T-cell (primary cell): ENCODE data around the gene SMAD3. TPM values are rescaled to one million over a fixed set of nuclear protein-coding genes. Genes with fewer than 3 reads are reported as not detected.
"Not testable (repeated sequence)": the region's sequence is repeated elsewhere in the genome, so short reads cannot be mapped to it uniquely, and the experiment has no call there.

Experiments
- ATAC-seq, 4 experiments: fragments of 200-7000 bp in 3 of 4; fragments of 150-1000 bp in 1 of 4; cut with Tn5 transposase; replicated peaks in 1 of 4; 1 replicate in 3 of 4; 2 replicates in 1 of 4; pipeline ENCODE4 v1.10.0; 2021; ENCODE audit warnings: moderate library complexity in 3 of 4, mild to moderate bottlenecking in 2 of 4, moderate number of reproducible peaks in 1 of 4
- CTCF ChIA-PET, 2 donors: fragments of 300-600 bp; sonication (Branson Sonifier 250); formaldehyde crosslinking; loops; one replicate each; lab custom pipeline; 2022; ENCODE audit warnings: antibody characterized with exemption in 2 of 2; lab: Charles Lee
- POLR2A ChIA-PET, 2 donors: fragments of 300-600 bp; sonication (Branson Sonifier 250); formaldehyde crosslinking; loops; one replicate each; lab custom pipeline; 2022; ENCODE audit warnings: antibody characterized with exemption in 2 of 2; lab: Charles Lee
- DNase-seq, 35 experiments: peaks; one replicate each; pipeline versions ENCODE4 v3.0.0 to v3.0.0-alpha.2; 2013 to 2023
- H3K27ac ChIP-seq: one replicate; pipeline ENCODE4 v1.5.1; 2013; ENCODE audit warnings: low read length
- H3K27me3 ChIP-seq, 2 experiments: replicated peaks in 1 of 2; 1 replicate in 1 of 2; 2 replicates in 1 of 2; pipeline versions ENCODE4 v1.6.1 to v1.7.0; 2013; ENCODE audit warnings: low read length in 1 of 2, mixed read lengths in 1 of 2; ENCODE audit not compliant: control insufficient read depth in 2 of 2, insufficient read depth in 2 of 2; ENCODE audit errors: extremely low read depth in 1 of 2
- H3K36me3 ChIP-seq, 2 donors: 1 replicate in 1 of 2; 2 replicates in 1 of 2; pipeline versions ENCODE4 v1.6.1 to v1.7.0; 2013; ENCODE audit warnings: low read length in 1 of 2; ENCODE audit not compliant: control insufficient read depth in 2 of 2, insufficient read depth in 1 of 2; ENCODE audit errors: extremely low read depth in 1 of 2
- H3K4me1 ChIP-seq, 2 experiments: 1 replicate in 1 of 2; 2 replicates in 1 of 2; pipeline versions ENCODE4 v1.6.1 to v1.7.0; 2013; ENCODE audit warnings: low read length in 2 of 2, mixed read lengths in 1 of 2; ENCODE audit not compliant: insufficient read depth in 2 of 2, control insufficient read depth in 1 of 2; ENCODE audit errors: extremely low read depth in 1 of 2
- H3K4me3 ChIP-seq, 2 donors: 1 replicate in 1 of 2; 2 replicates in 1 of 2; pipeline versions ENCODE4 v1.5.1 to v1.7.0; 2013; ENCODE audit warnings: mild to moderate bottlenecking in 2 of 2, low read length in 1 of 2, moderate library complexity in 1 of 2; ENCODE audit not compliant: control insufficient read depth in 1 of 2; ENCODE audit errors: extremely low read depth in 1 of 2
- H3K9me3 ChIP-seq: 2 replicates; pipeline ENCODE4 v1.7.0; 2013
- H3K27ac Mint-ChIP-seq, 2 donors: one replicate each; pipeline ENCODE4 v1.8.0; 2020 to 2021; ENCODE audit warnings: mild to moderate bottlenecking in 2 of 2, mixed read lengths in 2 of 2
- H3K27me3 Mint-ChIP-seq, 2 donors: one replicate each; pipeline ENCODE4 v1.8.0; 2021 to 2022; ENCODE audit warnings: mixed read lengths in 2 of 2
- H3K36me3 Mint-ChIP-seq: one replicate; pipeline ENCODE4 v1.8.0; 2021; ENCODE audit warnings: mixed read lengths
- H3K4me1 Mint-ChIP-seq, 3 donors: one replicate each; pipeline ENCODE4 v1.8.0; 2020 to 2022; ENCODE audit warnings: mixed read lengths in 3 of 3, mild to moderate bottlenecking in 1 of 3
- H3K4me3 Mint-ChIP-seq, 3 donors: one replicate each; pipeline ENCODE4 v1.8.0; 2020 to 2022; ENCODE audit warnings: mild to moderate bottlenecking in 3 of 3, mixed read lengths in 3 of 3, moderate library complexity in 3 of 3
- H3K9me3 Mint-ChIP-seq, 3 donors: one replicate each; pipeline ENCODE4 v1.8.0; 2020 to 2022; ENCODE audit warnings: mixed read lengths in 3 of 3
- WGBS: methylation state at CpG from one replicate; pipeline ENCODE4 v1.1.5; 2013; ENCODE audit warnings: missing lambda C conversion rate; ENCODE audit not compliant: insufficient coverage; 5-methylcytosine and 5-hydroxymethylcytosine counted together
- total RNA-seq, 35 experiments: library from RNA in 6 of 35; stranded (reverse) in 6 of 35; fragments of 120-200 nt in 1 of 35; gene quantifications; one replicate each; pipeline versions ENCODE4 v1.2.1 to v1.2.4 and lab custom pipeline; 2013 to 2026

The SMAD3 gene
- total RNA-seq, 5 donors from 2014 or later (not counting 1 experiment from before 2014, with no cell fraction given), result 55.4 to 159 (median 110) TPM

GRCh38 chr15:67075555-67076135 lies 10.2 kb downstream of the SMAD3 start:
- H3K27ac ChIP-seq, result peak overlapping the region; percentile 30
- POLR2A ChIA-PET, result not testable (repeated sequence)

DNA sequence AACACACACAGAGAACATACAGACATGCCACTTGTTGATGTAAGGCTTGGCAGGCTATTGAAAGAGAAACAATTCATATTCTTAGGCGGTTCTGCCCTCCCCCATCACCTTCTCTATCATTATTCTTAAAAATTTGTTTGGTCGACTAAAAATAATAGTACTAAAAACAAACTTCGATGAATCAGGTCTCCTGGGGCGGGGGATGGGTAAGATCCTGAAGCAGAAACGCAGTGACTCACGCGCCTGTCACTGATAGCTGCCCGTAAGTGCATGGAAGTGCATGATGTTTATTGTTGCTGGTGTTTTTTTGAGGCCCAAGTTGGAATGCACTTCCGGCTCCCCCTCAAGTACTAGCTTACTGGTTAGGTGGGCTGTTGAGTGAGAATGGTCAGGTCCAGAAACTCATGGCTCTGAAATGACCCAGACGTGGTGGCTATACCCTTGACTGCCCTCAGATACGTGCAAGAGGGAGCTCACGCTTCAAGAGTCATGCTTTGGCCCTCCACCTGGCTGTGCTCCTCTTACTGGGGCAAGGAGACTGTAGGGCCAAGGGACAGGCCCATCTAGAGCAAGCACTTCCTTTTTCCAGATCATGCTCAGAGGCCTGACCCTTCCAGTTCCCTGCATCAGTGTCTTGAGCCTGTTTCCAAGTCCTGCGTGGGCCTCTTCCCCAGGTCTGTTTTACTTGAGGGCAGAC lies 10.9 kb downstream of the SMAD3 start:
- Histone ChIP-seq H3K27ac (peak overlapping the region; percentile 30), H3K36me3 (peaks cover 0 to under 1% of the 10 kb centered on the region in 2 donors), H3K4me3 (no peak overlapping the region), H3K9me3 (no peaks in the 10 kb centered on the region), H3K27me3 (no peaks in the 10 kb centered on the region), H3K4me1 (peaks cover 32 to 73% of the 10 kb centered on the region in 2 experiments)
- ChIA-PET POLR2A (no interaction called here), CTCF (no interaction called here)
- DNase-seq, result no peak
- Mint-ChIP-seq H3K4me1 (peaks cover 71 to 92% (median 90%) of the 10 kb centered on the region in 3 donors), H3K27ac (peak overlapping the region; percentile 75 to 79), H3K4me3 (peak overlapping the region in 1 of 3 donors; percentile 43), H3K27me3 (no peaks in the 10 kb centered on the region), H3K9me3 (no peaks in the 10 kb centered on the region), H3K36me3 (peaks cover 52% of the 10 kb centered on the region)
- WGBS, result 96% methylated on average over 9 of the region's 13 CpGs
- no peak for ATAC-seq

More at GRCh38 chr15:67075555-67076135, 10.2 kb downstream of the SMAD3 start:
- H3K4me1 ChIP-seq, result peaks cover 26 to 67% of the 10 kb centered on the region in 2 experiments
- H3K36me3 ChIP-seq, DNase-seq, H3K4me3 ChIP-seq, H3K9me3 Mint-ChIP-seq, CTCF ChIA-PET, H3K27me3 ChIP-seq, H3K27me3 Mint-ChIP-seq, H3K9me3 ChIP-seq, ATAC-seq: not testable (repeated sequence)
- H3K27ac Mint-ChIP-seq, result peak overlapping the region; percentile 79 to 81
- H3K4me3 Mint-ChIP-seq, result peak overlapping the region; percentile 47 to 58 (median 53)
- peaks cover 52% of the 10 kb centered on the region for H3K36me3 Mint-ChIP-seq
- WGBS, result 98% methylated on average over 8 of the region's 14 CpGs
- H3K4me1 Mint-ChIP-seq, result peaks cover 71 to 92% (median 90%) of the 10 kb centered on the region in 3 donors

DNA sequence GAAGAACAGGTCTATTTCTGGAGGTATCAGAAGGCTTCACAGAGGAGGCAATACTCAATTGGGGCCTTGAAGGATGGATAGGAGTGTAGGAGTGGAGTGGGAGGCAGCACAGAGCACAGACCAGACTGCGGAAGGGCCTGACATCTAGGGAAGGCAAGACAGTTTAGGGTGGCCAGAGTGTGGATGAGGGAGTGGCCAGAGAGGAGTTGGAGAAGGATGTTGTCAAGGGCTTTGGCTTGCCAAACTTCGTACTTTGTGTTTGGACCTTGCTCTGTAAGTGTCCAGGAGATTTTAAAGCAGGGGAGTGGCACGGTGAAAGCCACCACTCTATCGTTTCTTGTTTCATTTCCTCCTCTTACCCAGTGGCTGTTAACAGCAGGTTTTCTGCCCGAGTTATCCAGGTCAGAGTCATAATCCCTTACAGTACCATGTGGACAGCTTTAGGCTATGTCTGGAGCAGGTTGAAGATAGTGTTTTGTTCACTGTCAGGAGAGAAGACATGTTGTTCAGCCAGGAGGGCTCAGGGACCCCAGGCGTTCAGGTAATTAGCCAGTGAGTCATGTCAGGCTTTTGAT lies 12.3 kb downstream of the SMAD3 start:
- no peak for DNase-seq
- Histone ChIP-seq H3K4me3 (no peak overlapping the region), H3K27ac (peak overlapping the region; percentile 30), H3K4me1 (peaks cover 46 to 83% of the 10 kb centered on the region in 2 experiments), H3K9me3 (no peaks in the 10 kb centered on the region), H3K27me3 (no peaks in the 10 kb centered on the region), H3K36me3 (no peaks in the 10 kb centered on the region)
- WGBS, result 68% methylated on average over 3 of the region's 6 CpGs
- Mint-ChIP-seq H3K27me3 (no peaks in the 10 kb centered on the region), H3K4me1 (peaks cover 77 to 96% (median 95%) of the 10 kb centered on the region in 3 donors), H3K27ac (peak overlapping the region; percentile 40 to 78), H3K36me3 (peaks cover 49% of the 10 kb centered on the region), H3K4me3 (peak overlapping the region in 1 of 3 donors; percentile 4), H3K9me3 (no peaks in the 10 kb centered on the region)
- POLR2A ChIA-PET, result interaction anchor here in 1 of 2 donors (0.6 kb wide), 1 partner anchor 32 kb away, joined by 3 read pairs; no protein-coding TSS in a partner anchor
- ATAC-seq, result no peak
- CTCF ChIA-PET, result no interaction called here

- Mint-ChIP-seq H3K9me3 (no peaks in the 10 kb centered on the region), H3K27me3 (no peaks in the 10 kb centered on the region), H3K4me1 (peaks cover 78 to 97% (median 95%) of the 10 kb centered on the region in 3 donors), H3K4me3 (no peak overlapping the region), H3K27ac (peak overlapping the region; percentile 94 to 97), H3K36me3 (peaks cover 41% of the 10 kb centered on the region)
- CTCF ChIA-PET, result interaction anchor here in 1 of 2 donors (0.6 to 1.3 kb wide), 4 partner anchors 19 to 44 kb away, joined by 3 read pairs; no protein-coding TSS in a partner anchor
- H3K4me1 ChIP-seq, result peaks cover 48 to 88% of the 10 kb centered on the region in 2 experiments
- 100% methylated on average over 2 of the region's 3 CpGs for WGBS
- H3K27ac ChIP-seq, result no peak overlapping the region
- no peaks in the 10 kb centered on the region for H3K27me3 ChIP-seq
- DNase-seq (no peak), ATAC-seq (no peak)
- no peak overlapping the region for H3K4me3 ChIP-seq
- no peaks in the 10 kb centered on the region for H3K9me3 ChIP-seq
- H3K36me3 ChIP-seq, result no peaks in the 10 kb centered on the region
- POLR2A ChIA-PET, result no interaction called here
Observed at GRCh38 chr15:67079361-67079760, 14.0 kb downstream of the SMAD3 start.

DNA sequence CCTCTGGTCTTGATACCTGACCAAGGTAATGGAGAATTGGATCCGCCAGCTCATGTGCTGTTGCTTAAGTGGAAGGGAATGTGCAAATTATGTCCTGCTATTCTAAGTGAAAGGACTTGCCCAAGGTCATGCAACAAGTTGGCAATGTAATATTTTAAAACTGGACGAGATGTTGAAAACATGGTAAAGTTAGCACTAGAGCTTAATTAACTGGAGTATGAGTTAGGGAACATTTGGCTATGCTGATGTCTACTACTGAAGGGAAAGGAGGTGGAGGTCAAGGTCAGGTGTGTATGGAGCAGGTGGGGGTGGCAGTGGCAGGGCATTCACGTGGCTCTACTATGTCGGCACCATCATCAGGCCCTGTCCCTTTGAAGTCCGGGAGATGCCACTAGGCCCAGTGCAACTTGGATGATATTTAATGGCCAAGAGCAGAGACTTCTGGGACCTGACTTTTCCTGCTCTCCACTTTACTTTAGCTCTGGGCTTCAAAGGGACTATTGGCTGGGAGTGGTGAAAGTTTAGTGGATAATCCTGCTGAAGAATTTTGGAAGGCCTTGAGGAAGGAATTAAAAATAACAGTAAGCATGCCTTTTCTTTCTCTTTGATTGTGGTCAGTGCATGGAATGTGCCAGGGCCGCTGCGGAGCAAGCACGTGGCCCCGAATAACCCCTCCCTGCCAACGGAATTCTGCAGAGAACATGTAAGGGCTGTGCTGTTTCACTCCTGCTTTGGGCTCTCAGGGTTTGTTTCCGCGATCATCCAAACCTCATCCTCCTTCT lies 14.9 kb downstream of the SMAD3 start:
- Mint-ChIP-seq H3K27ac (peak overlapping the region; percentile 94 to 97), H3K4me1 (peaks cover 78 to 97% (median 95%) of the 10 kb centered on the region in 3 donors), H3K9me3 (no peaks in the 10 kb centered on the region), H3K27me3 (no peaks in the 10 kb centered on the region), H3K36me3 (peaks cover 38% of the 10 kb centered on the region), H3K4me3 (peak overlapping the region in 2 of 3 donors; percentile 22 to 24)
- DNase-seq (no peak), ATAC-seq (no peak)
- Histone ChIP-seq H3K4me3 (no peak overlapping the region), H3K27ac (peak overlapping the region; percentile 87), H3K4me1 (peaks cover 50 to 88% of the 10 kb centered on the region in 2 experiments), H3K9me3 (no peaks in the 10 kb centered on the region), H3K27me3 (no peaks in the 10 kb centered on the region), H3K36me3 (no peaks in the 10 kb centered on the region)
- POLR2A ChIA-PET, result interaction anchor here in 1 of 2 donors (0.7 kb wide), 1 partner anchor 21 kb away, joined by 3 read pairs; no protein-coding TSS in a partner anchor
- CTCF ChIA-PET, result interaction anchor here in 1 of 2 donors (0.6 to 2.0 kb wide), 5 partner anchors 8 to 517 kb away, joined by 3 to 6 read pairs (median 3); no protein-coding TSS in a partner anchor
- WGBS, result 79% methylated on average over 8 of the region's 12 CpGs
